Heart right ventricle (tissue), 16 donors: Measurements from ENCODE around the gene IFRD2. TPM values are rescaled to one million over a fixed set of nuclear protein-coding genes. Genes with fewer than 3 reads are reported as not detected.

Experiments used
- ATAC-seq, 8 donors: fragments of 200-7000 bp; cut with Tn5 transposase; one replicate each; pipeline ENCODE4 v1.9.1; 2020; ENCODE audit warnings: mild to moderate bottlenecking in 8 of 8, moderate library complexity in 8 of 8, moderate number of reproducible peaks in 1 of 8
- DNase-seq, 2 donors: peaks; one replicate each; pipeline ENCODE4 v3.0.0-alpha.2; 2020
- H3K27ac ChIP-seq, 10 donors: fragments of 200-600 bp; sonication (generic) in 2 of 10; one replicate each; pipeline versions ENCODE4 v1.5.0 to v1.8.0; 2020 to 2022; ENCODE audit warnings: mild to moderate bottlenecking in 3 of 10
- H3K27me3 ChIP-seq, 7 donors: fragments of 200-600 bp; one replicate each; pipeline ENCODE4 v1.8.0; 2021 to 2022; ENCODE audit warnings: mild to moderate bottlenecking in 2 of 7
- H3K36me3 ChIP-seq, 9 donors: fragments of 200-600 bp; sonication (generic) in 1 of 9; one replicate each; pipeline versions ENCODE4 v1.5.0 to v1.8.0; 2020 to 2022; ENCODE audit warnings: mild to moderate bottlenecking in 2 of 9
- H3K4me1 ChIP-seq, 9 donors: fragments of 200-600 bp; sonication (generic) in 1 of 9; one replicate each; pipeline versions ENCODE4 v1.5.0 to v1.8.0; 2020 to 2022; ENCODE audit warnings: mild to moderate bottlenecking in 4 of 9
- H3K4me3 ChIP-seq, 10 donors: fragments of 200-600 bp; sonication (generic) in 2 of 10; one replicate each; pipeline versions ENCODE4 v1.5.0 to v1.8.0; 2020 to 2022; ENCODE audit warnings: mild to moderate bottlenecking in 7 of 10, moderate library complexity in 2 of 10
- H3K9me3 ChIP-seq, 11 donors: fragments of 200-600 bp in 10 of 11; sonication (generic) in 2 of 11; one replicate each; pipeline versions ENCODE4 v1.5.0 to v1.8.0; 2013 to 2022; ENCODE audit warnings: mild to moderate bottlenecking in 2 of 11, control low read depth in 1 of 11, moderate library complexity in 1 of 11
- CTCF ChIP-seq, 9 donors: fragments of 200-600 bp; sonication (generic) in 2 of 9; IDR thresholded peaks; one replicate each; pipeline versions ENCODE4 v1.5.0 to v1.8.0; 2021 to 2022; ENCODE audit warnings: antibody characterized with exemption in 9 of 9, mild to moderate bottlenecking in 5 of 9, moderate library complexity in 1 of 9
- WGBS, 2 donors: extraction: QIAGEN DNeasy Blood & Tissue Kit; methylation state at CpG; one replicate each; pipeline ENCODE4 v1.1.7; 2013; ENCODE audit warnings: inconsistent platforms in 1 of 2; 5-methylcytosine and 5-hydroxymethylcytosine counted together
- intact Hi-C, 10 donors: fragments of 100-400 bp; cut with DNase I; formaldehyde crosslinking; loops; one replicate each; pipeline versions ENCODE4 v1.11.1 to v1.14.2; 2022
- polyA plus RNA-seq, 2 donors: library from polyadenylated mRNA; stranded (reverse); fragments of 200-250 nt; gene quantifications; one replicate each; pipeline ENCODE4 v1.2.3, GENCODE V29; 2013
- total RNA-seq, 10 donors: library from RNA; stranded (reverse); fragmentation: NEBNext Ultra II Directional in 3 of 10; extraction: Animal tissue kit (Norgen Biotek cat#: 25700) in 3 of 10; gene quantifications; one replicate each; pipeline versions ENCODE4 v1.2.1 to v1.2.4, GENCODE V29; 2021 to 2023
- donor health status: Arrhythmogenic right ventricular cardiomyopathy.
- donor health status: ischemic (EF 13 %, LVEDD 7.1; RV severe dilation, severe dysfunction).
- donor health status: healthy with polysubstance abuse.
- donor health status: DM: no; HTN: yes; CAD: no.
- donor health status: DM: no; HTN: no; CAD: no.
- donor health status: ischemic (EF 25% LVEDD 6.9; RV normal size, moderate dysfunction).
- donor health status: ischemic (EF 25% LVEDD 5.7; RV mildly dilated, moderate dysfunction).
- donor health status: healthy.
- donor health status: DM: yes; HTN: yes; CAD: no.
- donor health status: Ischemic cardiomyopathy.
- donor health status: ischemic (EF 35%, LVEDD 5.7; RV mildly dilated, moderate dysfunction).
- donor health status: nonischemic (EF 11% LVEDD 7.7; RV severe dilation, severe dysfunction).
- donor health status: DM: yes; HTN: yes; CAD: no.
- donor health status: PGD.
- donor health status: ischemic (EF 29% LVEDD 5.4; RV normal size, mild dysfunction).
- donor health status: nonischemic (EF 23%, LVEDD 6.1; RV moderate dilation, normal function).

Gene IFRD2
- total and polyA plus RNA-seq, 12 donors: 45.3 to 123 (median 57.0) TPM

- DNase-seq (no peak), ATAC-seq (no peak)
- no peaks in the 10 kb centered on the region for H3K9me3 ChIP-seq
- H3K27me3 ChIP-seq: no peaks in the 10 kb centered on the region
- 46 to 59% methylated on average over 9 of the region's 9 CpGs for WGBS, 2 donors
- H3K4me3 ChIP-seq: peak overlapping the region; percentile 52 to 82 (median 68)
- intact Hi-C loops: no loop called here
- H3K27ac ChIP-seq: peak overlapping the region; percentile 87 to 96 (median 95)
- H3K36me3 ChIP-seq: peaks cover 0 to 22% (median 0%) of the 10 kb centered on the region in 9 donors
- TF ChIP-seq CTCF (IDR thresholded peaks at IDR 0.05): peak in 1 of 9 donors; percentile 5
- peaks cover 23 to 56% (median 48%) of the 10 kb centered on the region in 9 donors for H3K4me1 ChIP-seq
These were observed 5.9 kb upstream of the IFRD2 start for GRCh38 chr3:50297896-50298725.

- H3K9me3 ChIP-seq: no peaks in the 10 kb centered on the region
- no peak overlapping the region for H3K4me3 ChIP-seq
- peaks cover 23 to 55% (median 47%) of the 10 kb centered on the region in 9 donors for H3K4me1 ChIP-seq
- no peak for ATAC-seq
- no peak for TF ChIP-seq CTCF (IDR thresholded peaks at IDR 0.05)
- intact Hi-C loops: no loop called here
- H3K36me3 ChIP-seq: peaks cover 0 to 22% (median 0%) of the 10 kb centered on the region in 9 donors
- no peaks in the 10 kb centered on the region for H3K27me3 ChIP-seq
- WGBS, 2 donors: 84 to 87% methylated on average over 2 of the region's 2 CpGs
- H3K27ac ChIP-seq: peak overlapping the region in 3 of 10 donors; percentile 91 to 95 (median 95)
- no peak for DNase-seq
These were observed 5.2 kb upstream of the IFRD2 start for GRCh38 chr3:50297384-50297775.

DNA sequence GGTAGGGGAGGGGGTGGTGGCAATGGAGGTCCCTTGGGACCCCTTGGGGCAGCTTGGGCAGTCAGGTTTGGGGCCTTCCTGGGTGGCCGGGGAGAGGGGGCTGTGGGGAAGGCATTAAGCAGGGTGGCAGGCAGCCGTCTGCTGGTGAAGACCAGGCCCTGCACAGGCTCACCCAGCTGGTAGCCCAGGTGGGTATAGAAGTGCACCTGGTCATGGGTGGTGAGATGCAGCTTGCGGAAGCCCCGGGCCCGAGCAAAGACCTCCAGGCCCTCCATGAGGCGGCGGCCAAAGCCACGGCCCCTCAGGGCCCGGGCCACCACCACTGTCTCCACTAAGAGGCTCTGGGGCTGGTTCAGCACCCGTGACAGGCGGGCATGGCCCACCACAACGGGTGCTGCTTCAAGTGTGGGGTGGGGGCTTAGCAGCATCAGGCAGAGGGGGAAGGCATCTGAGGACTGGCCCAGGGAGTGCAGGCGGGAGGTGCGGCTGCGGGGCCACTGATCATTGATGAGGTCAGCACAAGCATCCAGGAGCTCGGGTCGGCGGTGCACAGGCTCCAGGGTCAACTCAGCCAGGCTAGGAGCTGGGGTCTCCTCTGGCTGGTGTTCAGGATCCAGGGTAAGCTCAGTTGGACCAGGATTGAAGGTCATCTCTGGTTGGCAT lies 4.6 kb upstream of the IFRD2 start:
- no peak overlapping the region for H3K27ac ChIP-seq
- peaks cover 23 to 50% (median 42%) of the 10 kb centered on the region in 9 donors for H3K4me1 ChIP-seq
- peaks cover 0 to 22% (median 0%) of the 10 kb centered on the region in 9 donors for H3K36me3 ChIP-seq
- DNase-seq (no peak), ATAC-seq (no peak)
- TF ChIP-seq CTCF (IDR thresholded peaks at IDR 0.05): no peak
- no peaks in the 10 kb centered on the region for H3K27me3 ChIP-seq
- H3K4me3 ChIP-seq: no peak overlapping the region
- intact Hi-C loops: no loop called here
- H3K9me3 ChIP-seq: no peaks in the 10 kb centered on the region
- 92 to 94% methylated on average over 18 of the region's 18 CpGs for WGBS, 2 donors

- H3K4me1 ChIP-seq: peaks cover 28 to 53% (median 43%) of the 10 kb centered on the region in 9 donors
- H3K4me3 ChIP-seq: no peak overlapping the region
- H3K27me3 ChIP-seq: no peaks in the 10 kb centered on the region
- H3K27ac ChIP-seq: no peak overlapping the region
- WGBS, 2 donors: 88 to 89% methylated on average over 8 of the region's 8 CpGs
- peaks cover 0 to 16% (median 0%) of the 10 kb centered on the region in 9 donors for H3K36me3 ChIP-seq
- intact Hi-C loops: no loop called here
- ATAC-seq (no peak), DNase-seq (no peak)
- no peak for TF ChIP-seq CTCF (IDR thresholded peaks at IDR 0.05)
- no peaks in the 10 kb centered on the region for H3K9me3 ChIP-seq
These were observed 3.6 kb upstream of the IFRD2 start for GRCh38 chr3:50295553-50296431.
